NB4 (cell line): ENCODE data around the gene LAMA4.

Experiments used
- DNase-seq: peaks from one replicate; pipeline ENCODE4 v3.0.0; 2010; ENCODE audit warnings: low read depth
- H3K4me3 ChIP-seq: one replicate; pipeline ENCODE4 v1.5.1; 2011; ENCODE audit warnings: mild to moderate bottlenecking, low read depth, low read length, moderate library complexity
- CTCF ChIP-seq: IDR thresholded peaks from one replicate; pipeline ENCODE4 v1.5.1; 2012; ENCODE audit warnings: low read depth, low read length
- MAX ChIP-seq: IDR thresholded peaks from 2 replicates; pipeline ENCODE4 v1.6.1; 2011; ENCODE audit warnings: low read depth, low read length
- MYC ChIP-seq: IDR thresholded peaks from 2 replicates; pipeline ENCODE4 v1.6.1; 2011; ENCODE audit warnings: low read depth, low read length
- POLR2A ChIP-seq: IDR thresholded peaks from 2 replicates; pipeline ENCODE4 v1.6.1; 2011; ENCODE audit warnings: mild to moderate bottlenecking; ENCODE audit not compliant: insufficient read length; ENCODE audit errors: extremely low read depth

Gene LAMA4

GRCh38 chr6:112253841-112254816 lies at the start of gene LAMA4:
TSS of gene LAMA4 (minus strand) at chr6:112254567. CDS start at chr6:112254150, 417 bp downstream.
- H3K4me3 ChIP-seq: no peak within 1 kb of the TSS
- no peak for DNase-seq
- TF ChIP-seq CTCF: no peak
- TF ChIP-seq MAX: no peak
- no peak for TF ChIP-seq MYC
- no peak for TF ChIP-seq POLR2A

- DNase-seq: no peak
- TF ChIP-seq CTCF (no peak), POLR2A (no peak), MYC (no peak), MAX (no peak)
- H3K4me3 ChIP-seq: no peak overlapping the region
These were observed 47.9 kb upstream of the LAMA4 start for GRCh38 chr6:112302142-112302705.

- no peak overlapping the region for H3K4me3 ChIP-seq
- no peak for DNase-seq
- TF ChIP-seq CTCF: no peak
- no peak for TF ChIP-seq MYC
- no peak for TF ChIP-seq MAX
- TF ChIP-seq POLR2A: no peak
These were observed 46.5 kb upstream of the LAMA4 start for GRCh38 chr6:112300896-112301295.

GRCh38 chr6:112298816-112299281 lies 44.5 kb upstream of the LAMA4 start:
- no peak for DNase-seq
- TF ChIP-seq MAX: no peak
- H3K4me3 ChIP-seq: no peak overlapping the region

- DNase-seq: no peak
- H3K4me3 ChIP-seq: no peak overlapping the region
- TF ChIP-seq CTCF (no peak), MYC (no peak), POLR2A (no peak), MAX (no peak)
These were observed 43.8 kb upstream of the LAMA4 start for GRCh38 chr6:112298021-112298745.
